ENCODE results near the gene PINLYP. TPM values are rescaled to one million over a fixed set of nuclear protein-coding genes. Genes with fewer than 3 reads are reported as not detected.

PINLYP gene
- total and polyA plus RNA-seq, 7 donors: 0.66 to 1.3 (median 0.88) TPM; not detected in 1

GRCh38 chr19:43610493-43610892, 34.9 kb downstream of the PINLYP start:
- Histone ChIP-seq H3K9me3 (no peaks in the 10 kb centered on the region), H3K27ac (no peak overlapping the region), H3K36me3 (ENCODE audit: insufficient read depth in 1 of 2, low read depth in 1 of 2) (peaks cover 0 to 42% of the 10 kb centered on the region in 2 donors), H3K27me3 (ENCODE audit: insufficient read depth in 3 of 3, low read length in 2 of 3) (no peaks in the 10 kb centered on the region), H3K4me3 (no peak overlapping the region), H3K4me1 (no peaks in the 10 kb centered on the region)
- ATAC-seq: no peak
- 71 to 74% (median 74%) methylated on average over 3 of the region's 3 CpGs for WGBS, 3 donors
- intact Hi-C loops (cut with DNase I): no loop called here
- DNase-seq: no peak
- no peak for TF ChIP-seq CTCF (IDR thresholded peaks at IDR 0.05)

GRCh38 chr19:43611788-43612187, 36.2 kb downstream of the PINLYP start, which contains the start of gene SRRM5:
Gene SRRM5 (plus strand): TSS chr19:43612088. CDS start chr19:43612122, 34 bp downstream.
- DNase-seq (no peak), ATAC-seq (no peak)
- no peaks in the 10 kb centered on the region for H3K9me3 ChIP-seq
- no peak within 1 kb of the TSS for H3K27ac ChIP-seq
- H3K4me1 ChIP-seq: no peaks in the 10 kb centered on the region
- 91 to 95% (median 94%) methylated on average over 3 of the region's 3 CpGs for WGBS, 3 donors
- intact Hi-C loops (cut with DNase I): no loop called here
- H3K4me3 ChIP-seq: no peak within 1 kb of the TSS
- no peaks in the 10 kb centered on the region for H3K27me3 ChIP-seq (ENCODE audit: insufficient read depth in 3 of 3, low read length in 2 of 3)
- peaks cover 0 to 41% of the 10 kb centered on the region in 2 donors for H3K36me3 ChIP-seq (ENCODE audit: insufficient read depth in 1 of 2, low read depth in 1 of 2)
- no peak for TF ChIP-seq CTCF (IDR thresholded peaks at IDR 0.05)

GRCh38 chr19:43612374-43612773, 36.8 kb downstream of the PINLYP start:
- no peak overlapping the region for H3K4me3 ChIP-seq

GRCh38 chr19:43616306-43616705, 40.7 kb downstream of the PINLYP start:
- Histone ChIP-seq H3K27me3 (ENCODE audit: insufficient read depth in 3 of 3, low read length in 2 of 3) (no peaks in the 10 kb centered on the region), H3K4me3 (no peak overlapping the region), H3K36me3 (ENCODE audit: insufficient read depth in 1 of 2, low read depth in 1 of 2) (peaks cover 0 to 29% of the 10 kb centered on the region in 2 donors), H3K4me1 (no peaks in the 10 kb centered on the region), H3K27ac (no peak overlapping the region), H3K9me3 (no peaks in the 10 kb centered on the region)
- WGBS, 3 donors: 77 to 92% (median 79%) methylated on average over 1 of the region's 1 CpG
- no peak for TF ChIP-seq CTCF (IDR thresholded peaks at IDR 0.05)
- no peak for DNase-seq
- no peak for ATAC-seq
- intact Hi-C loops (cut with DNase I): no loop called here

More at GRCh38 chr19:43612374-43612773, 36.8 kb downstream of the PINLYP start:
- Histone ChIP-seq H3K27me3 (ENCODE audit: insufficient read depth in 3 of 3, low read length in 2 of 3) (no peaks in the 10 kb centered on the region), H3K4me1 (no peaks in the 10 kb centered on the region), H3K9me3 (no peaks in the 10 kb centered on the region), H3K36me3 (ENCODE audit: insufficient read depth in 1 of 2, low read depth in 1 of 2) (peaks cover 0 to 38% of the 10 kb centered on the region in 2 donors), H3K27ac (no peak overlapping the region)
- no peak for TF ChIP-seq CTCF (IDR thresholded peaks at IDR 0.05)
- 95 to 96% (median 96%) methylated on average over 12 of the region's 12 CpGs for WGBS, 3 donors
- intact Hi-C loops (cut with DNase I): no loop called here
- DNase-seq: no peak
- ATAC-seq: no peak

GRCh38 chr19:43616954-43617353, 41.4 kb downstream of the PINLYP start:
- DNase-seq (no peak), ATAC-seq (no peak)
- intact Hi-C loops (cut with DNase I): no loop called here
- peaks cover 0 to 24% of the 10 kb centered on the region in 2 donors for H3K36me3 ChIP-seq (ENCODE audit: insufficient read depth in 1 of 2, low read depth in 1 of 2)
- no peak overlapping the region for H3K27ac ChIP-seq
- H3K4me1 ChIP-seq: no peaks in the 10 kb centered on the region
- WGBS, 3 donors: 80 to 95% (median 83%) methylated on average over 6 of the region's 6 CpGs
- no peaks in the 10 kb centered on the region for H3K9me3 ChIP-seq
- H3K27me3 ChIP-seq (ENCODE audit: insufficient read depth in 3 of 3, low read length in 2 of 3): no peaks in the 10 kb centered on the region
- no peak overlapping the region for H3K4me3 ChIP-seq
- no peak for TF ChIP-seq CTCF (IDR thresholded peaks at IDR 0.05)
